Ovary (tissue), 3 donors: ENCODE measurements around the gene ADGRB3.

ENCODE experiments used
- CTCF ChIP-seq, 3 donors: fragments of 450-650 bp in 2 of 3; fragments of 200-600 bp in 1 of 3; IDR thresholded peaks; one replicate each; pipeline versions ENCODE4 v1.5.1 to v1.8.0; 2016 to 2022; ENCODE audit warnings: antibody characterized with exemption in 3 of 3, mild to moderate bottlenecking in 1 of 3
- POLR2A ChIP-seq: fragments of 450-650 bp; IDR thresholded peaks from one replicate; pipeline ENCODE4 v1.6.1; 2017; ENCODE audit warnings: antibody characterized with exemption, mild to moderate bottlenecking, moderate library complexity
- donor health status: DM: no; HTN: no; CAD: no.

DNA sequence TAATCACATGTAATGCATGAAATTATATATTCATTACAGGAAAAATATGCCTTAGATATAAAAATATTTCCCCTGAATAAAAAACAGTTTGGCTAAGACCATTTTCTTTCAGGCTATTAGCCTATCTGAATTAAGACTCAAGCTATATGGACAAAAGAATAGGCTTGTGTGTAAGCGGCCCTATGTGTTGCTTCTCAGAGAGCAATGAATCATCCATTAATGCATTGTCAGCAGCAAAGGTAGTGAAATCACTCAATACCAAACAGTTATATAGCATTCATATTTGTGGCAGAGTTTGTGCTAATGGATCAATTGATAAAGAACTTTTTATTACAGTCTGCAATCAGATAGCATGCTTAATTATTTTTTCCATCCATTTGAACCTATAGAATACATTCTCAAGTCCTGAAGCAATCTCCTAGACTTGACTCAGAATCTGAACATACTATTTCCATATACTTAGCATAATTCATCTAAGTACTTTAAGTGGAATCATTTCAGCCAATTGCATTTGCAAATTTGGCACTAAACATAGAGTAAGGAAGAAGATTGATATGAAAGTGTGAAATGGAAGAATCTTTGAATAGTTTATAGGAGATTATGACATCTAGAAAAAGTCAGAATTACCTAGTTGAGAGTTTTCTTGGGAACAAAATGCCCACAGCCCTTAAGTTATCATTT is 112.2 kb downstream of the ADGRB3 start:
- TF ChIP-seq CTCF (IDR thresholded peaks at IDR 0.05) (no peak), POLR2A (no peak)
